Activated CD4-positive, alpha-beta T cell treated with anti-CD3 and anti-CD28 coated beads for 36 hours (primary cell): ENCODE data around the gene ALCAM. TPM values are rescaled to one million over a fixed set of nuclear protein-coding genes. Genes with fewer than 3 reads are reported as not detected.

ENCODE experiments used
- ATAC-seq: fragments of 200-7000 bp; cut with Tn5 transposase; one replicate; pipeline ENCODE4 v1.10.0; 2021; ENCODE audit warnings: mild to moderate bottlenecking, moderate library complexity
- CTCF ChIA-PET: fragments of 350-600 bp; sonication (Branson Sonifier 250); formaldehyde crosslinking; loops from one replicate; lab custom pipeline; 2021; ENCODE audit warnings: antibody characterized with exemption; lab: Charles Lee
- POLR2A ChIA-PET: fragments of 350-600 bp; sonication (Branson Sonifier 250); formaldehyde crosslinking; loops from one replicate; lab custom pipeline; 2021; ENCODE audit warnings: antibody characterized with exemption, inconsistent platforms; lab: Charles Lee
- DNase-seq: peaks from one replicate; pipeline ENCODE4 v3.0.0-alpha.2; 2020
- H3K27ac Mint-ChIP-seq: one replicate; pipeline ENCODE4 v1.8.0; 2021; ENCODE audit warnings: mixed read lengths
- H3K27me3 Mint-ChIP-seq: one replicate; pipeline ENCODE4 v1.8.0; 2021; ENCODE audit warnings: mixed read lengths
- H3K36me3 Mint-ChIP-seq: one replicate; pipeline ENCODE4 v1.8.0; 2021; ENCODE audit warnings: low read depth, mixed read lengths
- H3K4me1 Mint-ChIP-seq: one replicate; pipeline ENCODE4 v1.8.0; 2021; ENCODE audit warnings: mixed read lengths
- H3K4me3 Mint-ChIP-seq: one replicate; pipeline ENCODE4 v1.8.0; 2021; ENCODE audit warnings: mild to moderate bottlenecking, moderate library complexity, mixed read lengths
- H3K9me3 Mint-ChIP-seq: one replicate; pipeline ENCODE4 v1.8.0; 2021; ENCODE audit warnings: low read depth, mixed read lengths
- intact Hi-C, 2 experiments: fragments of 100-400 bp; cut with DNase I in 1 of 2; cut with micrococcal nuclease in 1 of 2; formaldehyde crosslinking; loops; one replicate each; pipeline versions ENCODE4 v1.14.2 to v1.15.1; 2022 to 2024; cut with DNase I, micrococcal nuclease
- total RNA-seq, 2 experiments: library from RNA; stranded (reverse); gene quantifications; one replicate each; pipeline ENCODE4 v1.2.3, GENCODE V29; 2021

The ALCAM gene
- total RNA-seq, 2 experiments from 2014 or later: 22.0 TPM

GRCh38 chr3:105518806-105519418 lies 152.2 kb downstream of the ALCAM start:
- ChIA-PET CTCF (interaction anchor here (0.8 to 2.9 kb wide), 4 partner anchors 8 to 1471 kb away, joined by 3 to 10 read pairs (median 4); no protein-coding TSS in a partner anchor), POLR2A (no interaction called here)
- Mint-ChIP-seq H3K4me3 (no peak overlapping the region), H3K27ac (no peak overlapping the region), H3K4me1 (peaks cover 3% of the 10 kb centered on the region), H3K27me3 (peaks cover 2% of the 10 kb centered on the region), H3K36me3 (no peaks in the 10 kb centered on the region), H3K9me3 (no peaks in the 10 kb centered on the region)
- intact Hi-C loops: loop anchor here (2.0 to 5.0 kb wide), 4 partner anchors 150 to 1546 kb away; no protein-coding TSS in a partner anchor
- peak; percentile 57 for ATAC-seq
- peak; percentile 21 for DNase-seq

GRCh38 chr3:105521770-105522169 lies 155.1 kb downstream of the ALCAM start:
- Mint-ChIP-seq H3K36me3 (peaks cover 3% of the 10 kb centered on the region), H3K27ac (no peak overlapping the region), H3K4me1 (peaks cover 8% of the 10 kb centered on the region), H3K27me3 (peaks cover 2% of the 10 kb centered on the region), H3K9me3 (no peaks in the 10 kb centered on the region), H3K4me3 (no peak overlapping the region)
- no peak for ATAC-seq
- intact Hi-C loops: loop anchor here in 1 of 2 experiments (10.0 kb wide), 1 partner anchor 1093 kb away; no protein-coding TSS in a partner anchor
- ChIA-PET CTCF (no interaction called here), POLR2A (no interaction called here)
- no peak for DNase-seq

GRCh38 chr3:105523501-105523900 lies 156.8 kb downstream of the ALCAM start:
- DNase-seq: no peak
- Mint-ChIP-seq H3K27ac (no peak overlapping the region), H3K9me3 (no peaks in the 10 kb centered on the region), H3K4me3 (no peak overlapping the region), H3K36me3 (peaks cover 3% of the 10 kb centered on the region), H3K27me3 (peaks cover 2% of the 10 kb centered on the region), H3K4me1 (peaks cover 21% of the 10 kb centered on the region)
- no peak for ATAC-seq
- ChIA-PET CTCF (no interaction called here), POLR2A (no interaction called here)
- intact Hi-C loops: loop anchor here in 1 of 2 experiments (10.0 kb wide), 1 partner anchor 1091 kb away; no protein-coding TSS in a partner anchor

GRCh38 chr3:105525531-105525930 lies 158.8 kb downstream of the ALCAM start:
- Mint-ChIP-seq H3K9me3 (no peaks in the 10 kb centered on the region), H3K4me1 (peaks cover 17% of the 10 kb centered on the region), H3K27me3 (no peaks in the 10 kb centered on the region), H3K4me3 (no peak overlapping the region), H3K27ac (no peak overlapping the region), H3K36me3 (peaks cover 3% of the 10 kb centered on the region)
- DNase-seq (no peak), ATAC-seq (no peak)
- ChIA-PET POLR2A (no interaction called here), CTCF (interaction anchor here (0.7 to 3.8 kb wide), 4 partner anchors 9 to 348 kb away, joined by 3 to 22 read pairs (median 4); no protein-coding TSS in a partner anchor)
- intact Hi-C loops: loop anchor here in 1 of 2 experiments (10.0 kb wide), 1 partner anchor 1089 kb away; no protein-coding TSS in a partner anchor

- Mint-ChIP-seq H3K36me3 (peaks cover 3% of the 10 kb centered on the region), H3K9me3 (no peaks in the 10 kb centered on the region), H3K27me3 (no peaks in the 10 kb centered on the region), H3K4me1 (peaks cover 17% of the 10 kb centered on the region), H3K4me3 (no peak overlapping the region), H3K27ac (no peak overlapping the region)
- CTCF ChIA-PET: interaction anchor here (0.7 to 3.8 kb wide), 4 partner anchors 10 to 349 kb away, joined by 3 to 22 read pairs (median 4); no protein-coding TSS in a partner anchor
- no peak for ATAC-seq
- intact Hi-C loops: loop anchor here in 1 of 2 experiments (10.0 kb wide), 1 partner anchor 1088 kb away; no protein-coding TSS in a partner anchor
- POLR2A ChIA-PET: no interaction called here
- no peak for DNase-seq
These were observed 159.8 kb downstream of the ALCAM start for GRCh38 chr3:105526360-105527111.

- DNase-seq: no peak
- POLR2A ChIA-PET: no interaction called here
- peaks cover 4% of the 10 kb centered on the region for H3K36me3 Mint-ChIP-seq
- no peaks in the 10 kb centered on the region for H3K27me3 Mint-ChIP-seq
- H3K4me1 Mint-ChIP-seq: peaks cover 17% of the 10 kb centered on the region
- no peak overlapping the region for H3K4me3 Mint-ChIP-seq
- H3K9me3 Mint-ChIP-seq: no peaks in the 10 kb centered on the region
- no peak overlapping the region for H3K27ac Mint-ChIP-seq
- CTCF ChIA-PET: interaction anchor here (3.8 kb wide), 1 partner anchor 11 kb away, joined by 22 read pairs; no protein-coding TSS in a partner anchor
- ATAC-seq: peak; percentile 76
- intact Hi-C loops: loop anchor here in 1 of 2 experiments (10.0 kb wide), 1 partner anchor 1087 kb away; no protein-coding TSS in a partner anchor
These were observed 160.8 kb downstream of the ALCAM start for GRCh38 chr3:105527535-105527934.

- POLR2A ChIA-PET: no interaction called here
- Mint-ChIP-seq H3K27me3 (no peaks in the 10 kb centered on the region), H3K4me3 (no peak overlapping the region), H3K27ac (no peak overlapping the region), H3K36me3 (peaks cover 5% of the 10 kb centered on the region), H3K9me3 (no peaks in the 10 kb centered on the region), H3K4me1 (peaks cover 17% of the 10 kb centered on the region)
- CTCF ChIA-PET: interaction anchor here (0.6 to 3.8 kb wide), 3 partner anchors 11 to 299 kb away, joined by 3 to 22 read pairs (median 3); no protein-coding TSS in a partner anchor
- ATAC-seq: peak; percentile 96
- intact Hi-C loops: loop anchor here in 1 of 2 experiments (10.0 kb wide), 1 partner anchor 1087 kb away; no protein-coding TSS in a partner anchor
- DNase-seq: peak; percentile 45
These were observed 161.2 kb downstream of the ALCAM start for GRCh38 chr3:105527949-105528348.

- CTCF ChIA-PET: interaction anchor here (1.3 to 3.8 kb wide), 2 partner anchors 12 to 300 kb away, joined by 3 to 22 read pairs; no protein-coding TSS in a partner anchor
These were observed 162.2 kb downstream of the ALCAM start for GRCh38 chr3:105528955-105529354.

GRCh38 chr3:105529456-105529855 lies 162.7 kb downstream of the ALCAM start:
- POLR2A ChIA-PET: no interaction called here
- H3K27ac Mint-ChIP-seq: no peak overlapping the region
- peaks cover 17% of the 10 kb centered on the region for H3K4me1 Mint-ChIP-seq
- H3K4me3 Mint-ChIP-seq: no peak overlapping the region
- no peaks in the 10 kb centered on the region for H3K9me3 Mint-ChIP-seq
- peaks cover 6% of the 10 kb centered on the region for H3K36me3 Mint-ChIP-seq
- H3K27me3 Mint-ChIP-seq: no peaks in the 10 kb centered on the region
- no peak for DNase-seq
- intact Hi-C loops: loop anchor here in 1 of 2 experiments (10.0 kb wide), 1 partner anchor 1085 kb away; no protein-coding TSS in a partner anchor
- ATAC-seq: no peak
- CTCF ChIA-PET: interaction anchor here (3.8 kb wide), 1 partner anchor 13 kb away, joined by 22 read pairs; no protein-coding TSS in a partner anchor

More at GRCh38 chr3:105528955-105529354, 162.2 kb downstream of the ALCAM start:
- H3K27me3 Mint-ChIP-seq: no peaks in the 10 kb centered on the region
- no peak overlapping the region for H3K4me3 Mint-ChIP-seq
- peaks cover 5% of the 10 kb centered on the region for H3K36me3 Mint-ChIP-seq
- H3K27ac Mint-ChIP-seq: no peak overlapping the region
- ATAC-seq (no peak), DNase-seq (no peak)
- peaks cover 17% of the 10 kb centered on the region for H3K4me1 Mint-ChIP-seq
- no peaks in the 10 kb centered on the region for H3K9me3 Mint-ChIP-seq
- POLR2A ChIA-PET: no interaction called here
- intact Hi-C loops: loop anchor here in 1 of 2 experiments (10.0 kb wide), 1 partner anchor 1086 kb away; no protein-coding TSS in a partner anchor

- intact Hi-C loops: no loop called here
- ATAC-seq (no peak), DNase-seq (no peak)
- peaks cover 4% of the 10 kb centered on the region for H3K36me3 Mint-ChIP-seq
- peaks cover 10% of the 10 kb centered on the region for H3K4me1 Mint-ChIP-seq
- H3K4me3 Mint-ChIP-seq: no peak overlapping the region
- CTCF ChIA-PET: no interaction called here
- no peaks in the 10 kb centered on the region for H3K27me3 Mint-ChIP-seq
- H3K27ac Mint-ChIP-seq: no peak overlapping the region
- POLR2A ChIA-PET: no interaction called here
- H3K9me3 Mint-ChIP-seq: no peaks in the 10 kb centered on the region
These were observed 165.5 kb downstream of the ALCAM start for GRCh38 chr3:105532251-105532650.

- no peak overlapping the region for H3K27ac Mint-ChIP-seq
- no peaks in the 10 kb centered on the region for H3K9me3 Mint-ChIP-seq
- CTCF ChIA-PET: no interaction called here
- H3K4me1 Mint-ChIP-seq: no peaks in the 10 kb centered on the region
- DNase-seq: no peak
- POLR2A ChIA-PET: no interaction called here
- H3K4me3 Mint-ChIP-seq: no peak overlapping the region
- ATAC-seq: no peak
- H3K36me3 Mint-ChIP-seq: peaks cover 4% of the 10 kb centered on the region
- H3K27me3 Mint-ChIP-seq: no peaks in the 10 kb centered on the region
- intact Hi-C loops: no loop called here
These were observed 167.3 kb downstream of the ALCAM start for GRCh38 chr3:105533960-105534359.
